Kidney capillary endothelial cell (primary cell): ENCODE data around the gene USP34.

Experiments used
- DNase-seq: peaks from one replicate; pipeline ENCODE4 v3.0.0-alpha.2; 2018; ENCODE audit warnings: low spot score

The USP34 gene

DNA sequence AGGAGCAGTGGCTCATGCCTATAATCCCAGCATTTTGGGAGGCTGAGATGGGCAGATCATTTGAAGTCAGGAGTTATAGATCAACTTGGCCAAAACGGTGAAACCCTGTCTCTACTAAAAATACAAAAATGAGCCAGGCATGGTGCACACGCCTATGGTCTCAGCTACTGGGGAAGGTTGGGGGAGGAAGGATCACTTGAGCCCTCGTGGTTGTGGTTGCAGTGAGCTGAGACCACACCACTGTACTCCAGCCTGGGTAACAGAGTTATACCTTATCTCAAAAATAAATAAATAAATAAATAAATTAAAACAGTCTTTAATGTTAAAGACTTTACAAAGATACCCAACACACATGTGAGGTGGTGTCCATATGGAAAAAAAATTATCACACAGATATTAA is 174.9 kb downstream of the USP34 start:
- no peak for DNase-seq

DNA sequence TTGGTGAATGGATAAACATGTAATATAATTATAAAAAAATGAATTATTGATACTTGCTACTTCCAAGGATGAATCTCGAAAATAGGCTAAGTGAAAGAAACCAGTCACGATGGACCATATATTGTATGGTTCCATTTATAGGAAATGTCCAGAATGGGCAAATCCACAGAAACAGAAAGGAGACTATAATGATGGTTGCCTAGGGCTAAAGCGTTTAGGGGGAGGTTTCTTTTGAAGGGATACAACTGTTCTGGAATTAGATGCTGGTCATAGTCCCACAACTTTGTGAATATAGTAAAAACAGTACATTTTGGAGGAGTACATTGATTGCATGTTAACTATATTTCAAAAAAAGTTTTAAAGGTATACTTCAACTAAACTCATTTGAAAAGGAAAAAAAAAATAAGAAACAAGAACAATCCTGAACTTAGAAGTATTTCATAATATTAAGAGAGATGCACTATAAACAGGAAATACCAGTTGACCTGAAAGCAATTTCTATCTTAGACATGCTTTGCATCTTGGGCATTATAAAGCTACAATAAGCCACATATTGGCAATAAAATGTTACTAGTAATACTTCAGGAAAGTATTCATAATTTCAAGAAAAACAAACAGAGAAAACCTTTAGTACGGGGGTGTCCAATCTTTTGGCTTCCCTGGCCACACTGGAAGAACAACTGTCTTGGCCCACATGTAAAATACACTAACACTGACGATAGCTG is 178.9 kb downstream of the USP34 start:
- no peak for DNase-seq

DNA sequence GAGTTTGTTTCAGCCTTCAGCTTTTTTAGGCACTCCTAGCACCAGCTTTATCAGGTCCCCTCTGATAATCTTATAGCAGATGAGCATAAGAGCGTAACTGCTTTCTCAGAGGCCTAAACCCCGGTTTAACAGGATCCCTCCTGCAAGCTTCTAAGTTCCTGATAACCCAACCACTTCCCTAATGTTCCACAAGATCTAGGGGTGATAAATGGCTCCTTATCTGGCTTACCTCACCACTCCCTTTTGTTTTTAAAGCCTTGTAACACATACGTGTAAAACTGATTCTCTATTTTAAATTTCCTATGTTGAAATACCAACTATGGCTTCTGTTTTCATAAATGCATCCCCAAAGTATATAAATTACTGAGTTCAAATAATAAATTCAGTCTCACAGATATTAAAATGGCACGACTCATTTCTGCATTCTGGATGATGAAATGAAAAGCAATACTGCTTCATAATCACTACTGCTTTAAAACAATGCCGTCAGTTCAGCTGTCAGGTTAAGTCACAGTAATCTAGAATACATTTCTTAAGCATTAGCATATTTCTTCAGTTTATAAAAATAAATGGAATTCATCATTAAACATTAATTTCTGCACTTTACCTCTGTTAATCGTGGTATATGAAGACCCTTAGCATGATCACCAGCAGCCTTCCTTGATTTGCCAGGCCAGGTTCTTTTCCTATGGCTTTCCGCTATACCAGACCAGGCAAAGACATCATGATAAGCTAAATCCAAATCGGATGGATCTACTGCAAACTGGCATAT is 182.6 kb downstream of the USP34 start:
- no peak for DNase-seq

DNA sequence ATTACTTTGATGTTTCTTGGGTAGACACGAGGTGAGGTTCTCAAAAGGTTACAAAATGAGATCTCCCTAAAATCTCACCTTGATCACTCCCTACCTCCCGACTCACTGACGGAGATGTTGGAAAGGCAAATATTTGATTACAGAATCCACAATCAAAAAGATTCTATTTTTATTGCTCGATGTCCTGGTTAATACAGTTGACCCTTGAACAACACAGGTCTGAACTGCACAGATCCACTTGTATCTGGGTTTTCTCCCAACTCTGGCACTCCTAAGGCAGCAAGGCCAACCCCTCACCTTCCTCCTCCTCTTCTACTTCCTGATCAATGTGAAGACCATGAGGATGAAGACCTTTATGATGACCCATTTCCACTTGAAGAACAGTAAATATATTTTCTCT is 183.6 kb downstream of the USP34 start:
- no peak for DNase-seq

DNA sequence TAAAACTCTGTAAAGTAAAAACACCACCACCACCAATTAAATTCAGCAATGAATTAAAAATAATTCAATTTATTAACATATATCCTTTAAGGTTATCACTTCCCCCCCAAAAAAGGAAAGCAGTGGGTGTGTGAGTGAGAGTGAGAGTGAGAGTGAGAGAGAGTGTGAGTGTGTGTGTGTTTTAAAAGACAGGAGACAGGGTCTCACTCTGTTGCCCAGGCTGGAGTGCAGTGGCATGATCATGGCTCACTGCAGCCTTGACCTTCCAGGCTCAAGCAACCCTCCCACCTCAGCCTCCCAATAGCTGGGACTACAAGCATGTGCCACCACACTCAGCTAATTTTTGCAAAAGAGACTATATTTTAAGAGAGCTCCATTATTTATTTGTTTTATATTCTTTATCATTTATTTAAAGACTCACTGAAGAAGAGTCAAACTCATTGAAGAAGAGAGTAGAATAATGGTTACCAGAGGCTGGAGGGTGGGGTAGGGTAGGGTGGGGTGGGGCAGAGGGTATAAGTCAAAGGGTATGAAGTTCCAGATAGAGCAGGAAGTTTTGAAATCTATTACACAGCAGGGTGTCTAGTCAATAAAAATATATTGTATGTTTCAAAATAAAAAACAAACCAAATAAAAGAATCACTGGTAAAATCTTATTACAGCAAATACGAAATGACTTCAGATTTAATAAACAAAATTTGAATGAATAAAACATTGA is 187.3 kb downstream of the USP34 start:
- DNase-seq, result no peak

DNA sequence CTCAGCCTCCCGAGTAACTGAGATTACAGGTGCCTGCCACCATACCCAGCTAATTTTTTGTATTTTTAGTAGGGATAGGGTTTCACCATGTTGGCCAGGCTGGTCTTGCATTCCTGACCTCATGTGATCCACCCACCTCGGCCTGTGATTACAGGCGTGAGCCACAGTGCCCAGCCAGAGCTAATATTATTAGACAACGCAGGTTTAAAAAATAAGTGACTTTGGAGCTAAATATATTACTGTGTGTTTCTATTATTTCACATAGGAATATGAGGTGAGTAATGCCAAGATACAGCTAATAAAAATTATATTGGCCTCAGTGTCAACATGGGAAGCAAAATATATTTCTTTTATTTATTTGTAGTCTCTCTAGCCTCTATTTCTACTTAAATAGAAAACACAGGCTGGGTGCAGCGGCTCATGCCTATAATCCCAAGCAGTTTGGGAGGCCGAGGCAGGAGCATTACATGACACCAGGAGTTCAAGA is 188.7 kb downstream of the USP34 start:
- no peak for DNase-seq

DNA sequence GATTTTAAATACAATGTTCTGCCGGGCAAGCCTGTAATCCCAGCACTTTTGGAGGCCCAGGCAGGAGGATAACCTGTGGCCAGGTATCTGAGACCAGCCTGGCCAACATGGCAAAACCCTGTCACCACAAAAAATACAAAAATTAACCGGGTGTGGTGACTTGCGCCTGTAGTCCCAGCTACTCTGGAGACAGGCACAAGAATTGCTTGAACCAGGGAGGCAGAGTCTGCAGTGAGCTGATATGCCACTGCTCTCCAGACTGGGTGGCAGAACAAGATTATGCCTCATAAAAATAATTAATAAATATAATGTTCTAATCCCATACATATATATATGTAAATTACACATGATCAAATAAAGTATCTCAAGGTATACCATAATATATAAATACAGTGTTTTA is 189.6 kb downstream of the USP34 start:
- no peak for DNase-seq

DNA sequence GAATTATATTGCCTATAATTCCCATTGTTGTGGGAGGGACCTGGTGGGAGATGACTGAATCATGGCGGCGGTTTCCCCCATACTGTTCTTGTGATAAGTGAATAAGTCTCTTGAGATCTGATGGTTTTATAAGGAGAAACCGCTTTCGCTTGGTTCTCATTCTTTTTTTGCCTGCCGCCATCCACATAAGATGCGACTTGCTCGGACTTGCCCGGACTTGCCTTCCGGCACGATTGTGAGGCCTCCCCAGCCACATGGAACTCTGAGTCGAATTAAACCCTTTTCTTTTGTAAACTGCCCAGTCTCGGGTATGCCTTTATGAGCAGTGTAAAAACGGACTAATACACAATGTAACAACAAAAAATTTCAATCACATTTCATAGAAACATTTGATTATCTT is 193.1 kb downstream of the USP34 start:
- no peak for DNase-seq

DNA sequence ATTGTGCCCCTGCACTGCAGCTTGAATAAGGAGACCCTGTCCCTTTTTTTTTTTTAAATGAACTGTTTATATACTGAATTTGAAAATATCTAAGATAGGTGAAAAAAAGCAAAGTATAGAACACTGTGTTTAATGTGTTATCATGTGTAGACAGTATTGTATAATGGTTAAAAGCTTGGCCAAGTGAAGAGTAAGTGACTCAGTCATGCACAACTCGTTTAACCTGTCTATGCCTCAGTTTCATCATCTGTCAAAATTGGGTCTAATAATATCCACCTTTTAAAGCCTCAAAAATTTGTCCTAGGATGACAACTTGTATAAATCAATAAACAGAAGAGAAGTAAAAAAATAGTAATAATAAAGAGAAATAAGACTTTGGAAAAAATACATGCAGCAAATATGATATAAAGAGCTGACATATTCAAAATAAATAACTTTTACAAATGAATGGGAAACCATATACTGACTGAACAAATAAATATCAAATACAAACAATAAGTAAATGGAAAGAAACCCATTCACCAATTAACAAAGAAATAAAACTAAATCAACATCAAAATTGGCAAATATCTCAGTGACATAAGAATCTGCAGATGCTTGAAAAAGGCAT is 195.2 kb downstream of the USP34 start:
- no peak for DNase-seq

DNA sequence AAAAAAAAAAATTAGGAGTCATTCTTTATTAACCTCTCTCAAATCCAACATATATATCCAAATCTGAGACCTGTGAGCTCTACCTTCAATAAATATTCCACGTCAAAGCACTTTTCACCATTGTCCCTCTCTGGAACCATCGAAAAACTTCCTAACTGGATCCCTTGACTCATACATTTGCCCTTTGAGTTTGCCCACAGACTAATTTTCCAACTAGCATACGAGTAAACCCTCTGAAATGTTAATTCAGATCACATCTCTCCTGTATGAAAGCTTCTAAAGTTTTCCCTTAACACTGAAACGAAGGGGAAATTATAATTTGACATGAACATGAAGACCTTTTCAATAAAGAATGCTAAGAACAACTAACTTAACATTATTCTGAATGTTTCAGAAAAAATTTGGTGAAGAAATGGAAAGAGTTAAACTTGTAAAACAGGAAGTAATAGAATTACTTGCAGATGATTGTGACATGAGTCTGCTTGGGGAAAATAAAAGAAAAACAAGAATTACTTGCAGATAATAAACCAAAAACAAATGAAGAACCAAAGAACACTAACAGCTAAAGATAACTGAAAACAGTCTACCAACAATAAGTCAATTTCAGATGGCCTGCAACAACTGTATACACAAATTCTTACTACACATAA is 198.3 kb downstream of the USP34 start:
- peak; percentile 7 for DNase-seq

DNA sequence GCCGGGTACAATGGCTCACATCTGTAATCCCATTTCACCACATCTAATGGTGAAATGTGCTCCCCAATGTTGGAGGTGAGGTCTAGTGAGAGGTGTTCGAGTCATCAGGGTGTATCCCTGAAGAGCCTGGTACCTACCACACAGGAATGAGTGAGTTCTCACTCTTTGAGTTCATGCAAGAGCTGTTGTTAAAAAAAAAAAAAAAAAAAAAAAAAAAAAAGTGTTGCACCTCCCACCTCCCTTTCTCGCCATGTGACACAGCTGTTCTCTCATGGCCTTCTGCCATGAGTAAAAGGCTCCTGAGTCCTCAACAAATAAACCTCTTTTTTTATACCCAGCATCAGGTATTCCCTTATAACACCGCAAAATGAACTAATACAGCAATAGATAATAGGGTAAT is 202.6 kb downstream of the USP34 start:
- DNase-seq, result no peak

DNA sequence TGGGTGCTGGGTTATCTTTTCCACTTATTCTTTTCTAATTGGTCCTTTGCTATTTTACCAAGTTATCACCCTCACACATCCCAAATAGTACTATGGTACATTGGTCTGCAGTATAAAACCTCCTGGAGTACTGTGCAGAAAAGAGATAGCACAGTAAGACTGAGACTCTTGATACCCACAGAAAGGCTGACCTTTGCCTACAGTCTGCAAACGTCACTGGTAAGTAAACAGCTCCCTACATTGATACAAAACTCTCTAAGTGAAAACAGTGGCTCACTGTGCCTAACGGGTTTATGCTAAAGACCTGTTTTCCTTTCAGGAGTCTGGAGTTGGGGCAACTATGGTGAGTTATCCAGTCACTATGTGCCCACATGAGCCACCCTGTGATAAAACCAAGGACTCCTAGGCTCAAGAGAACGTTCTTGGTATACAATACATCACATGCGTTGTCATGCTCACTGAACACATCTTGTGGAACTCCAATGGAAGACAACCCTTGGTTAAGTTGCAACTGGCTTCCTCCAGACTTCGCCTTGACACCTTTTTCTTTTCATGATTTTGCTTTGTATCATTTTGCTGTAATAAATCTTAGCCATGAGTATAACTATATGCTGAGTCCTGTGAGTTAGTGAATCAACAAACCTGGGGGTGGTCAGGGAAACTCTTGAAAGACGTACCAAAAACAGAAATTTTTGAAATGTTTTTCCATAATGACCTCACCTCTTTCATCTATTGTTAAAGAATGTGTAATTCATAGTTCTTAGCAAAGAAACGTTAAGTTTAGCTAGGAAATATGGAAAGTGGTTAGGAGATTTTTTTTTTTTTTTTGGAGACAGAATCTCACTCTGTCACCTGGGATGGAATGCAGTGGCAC is 204.0 kb downstream of the USP34 start:
- no peak for DNase-seq

DNA sequence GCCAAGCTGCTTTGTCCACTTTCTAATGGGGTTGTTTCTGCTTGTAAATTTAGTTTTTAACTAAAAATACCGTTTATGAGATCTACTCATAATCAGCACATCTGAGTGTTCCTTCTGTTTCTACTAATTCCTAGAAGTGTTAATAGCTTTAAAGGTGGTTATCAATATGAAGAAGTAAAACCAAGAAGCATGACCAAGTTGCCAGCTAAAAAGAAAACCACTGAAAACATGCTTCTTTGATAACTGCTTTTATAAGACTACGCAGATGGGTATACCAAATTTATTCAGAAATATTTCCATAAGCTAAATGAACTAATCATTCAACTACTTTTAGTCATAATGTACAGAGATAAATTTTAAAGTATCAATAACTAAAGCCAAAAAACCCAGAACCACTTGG is 207.1 kb downstream of the USP34 start:
- no peak for DNase-seq

DNA sequence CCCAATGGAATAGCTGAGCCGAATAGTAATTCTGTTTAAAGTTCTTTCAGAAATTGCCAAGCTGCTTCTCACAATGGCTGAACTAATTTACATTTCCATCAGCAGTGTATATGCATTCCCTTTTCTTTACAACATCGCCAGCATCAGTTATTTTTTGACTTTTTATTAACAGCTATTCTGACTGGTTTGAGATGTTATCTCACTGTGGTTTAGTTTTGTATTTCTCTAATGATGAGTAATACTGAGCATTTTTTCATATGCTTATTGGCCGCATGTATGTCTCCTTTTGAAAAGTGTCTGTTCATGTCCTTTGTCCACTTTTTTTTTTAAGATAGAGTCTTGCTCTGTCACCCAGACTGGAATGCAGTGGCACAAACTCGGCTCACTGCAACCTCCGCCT is 208.2 kb downstream of the USP34 start:
- no peak for DNase-seq

DNA sequence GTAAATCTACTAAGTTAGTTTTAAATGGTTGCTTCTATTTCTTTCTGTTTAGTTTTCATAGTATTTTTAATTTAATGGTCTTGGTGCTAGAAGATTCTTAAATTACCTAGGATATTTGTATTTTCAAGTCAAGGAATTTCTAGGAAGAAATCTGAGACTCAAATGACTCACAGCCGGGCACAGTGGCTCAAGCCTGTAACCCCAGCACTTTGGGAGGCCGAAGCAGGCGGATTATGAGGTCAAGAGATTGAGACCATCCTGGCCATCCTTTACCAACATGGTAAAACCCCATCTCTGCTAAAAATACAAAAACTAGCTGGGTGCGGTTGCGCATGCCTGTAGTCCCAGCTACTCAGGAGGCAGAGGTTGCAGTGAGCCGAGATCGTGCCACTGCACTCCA is 213.4 kb downstream of the USP34 start:
- DNase-seq, result no peak

DNA sequence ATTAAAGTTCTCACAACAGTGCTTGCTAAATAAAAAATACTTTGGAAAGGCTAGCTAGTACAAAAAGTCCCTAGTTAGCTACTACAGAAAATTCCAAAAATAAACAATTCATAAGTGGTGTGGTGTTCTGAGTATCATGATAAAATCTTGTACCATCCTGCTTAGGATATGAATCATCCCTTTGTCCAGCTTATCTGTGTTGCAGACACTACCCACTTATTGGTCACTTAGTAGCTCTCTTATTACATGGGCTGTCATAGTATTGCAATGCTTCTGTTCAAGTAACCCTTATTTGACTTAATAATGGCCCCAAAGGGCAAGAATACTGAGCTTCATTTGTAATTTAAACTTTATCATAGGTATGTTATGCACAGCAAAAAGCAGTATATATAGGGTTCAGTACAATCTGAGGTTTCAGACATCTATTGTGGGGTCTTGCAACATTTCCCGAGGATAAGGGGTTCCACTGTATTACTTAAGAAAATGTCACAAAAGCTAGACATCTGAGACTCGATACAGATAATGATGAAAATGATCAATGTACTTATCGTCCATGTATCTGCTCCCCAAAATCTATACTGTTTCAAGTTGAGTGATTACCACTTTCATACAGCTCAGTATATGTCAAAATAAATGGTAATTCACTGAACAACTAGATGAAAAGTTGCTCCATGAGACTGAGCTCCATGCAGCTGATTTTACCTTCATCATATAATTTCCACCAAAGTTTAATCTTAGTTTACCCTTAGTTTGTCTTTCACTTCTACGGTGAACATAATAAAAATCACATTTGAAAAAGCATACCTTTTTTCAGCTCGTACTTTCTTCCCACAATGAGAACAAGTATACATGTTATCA is 215.1 kb downstream of the USP34 start:
- DNase-seq, result peak; percentile 68

DNA sequence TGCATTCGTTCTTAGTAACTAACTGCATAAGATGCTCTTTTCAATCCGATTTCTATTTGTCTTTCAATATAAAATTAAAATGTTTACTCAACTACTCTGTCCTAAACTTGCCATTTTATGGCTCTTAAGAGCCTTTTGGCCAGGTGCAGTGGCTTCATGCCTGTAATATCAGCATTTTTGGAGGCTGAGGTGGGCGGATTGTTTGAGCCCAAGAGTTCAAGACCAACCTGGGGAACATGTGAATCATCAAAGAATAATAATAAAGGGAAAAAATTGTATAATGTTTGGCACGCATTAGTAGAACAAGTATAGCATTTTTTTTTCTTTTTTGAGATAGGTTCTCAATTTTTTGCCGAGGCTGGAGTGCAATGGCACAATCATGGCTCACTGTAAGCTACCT is 216.4 kb downstream of the USP34 start:
- DNase-seq, result no peak

DNA sequence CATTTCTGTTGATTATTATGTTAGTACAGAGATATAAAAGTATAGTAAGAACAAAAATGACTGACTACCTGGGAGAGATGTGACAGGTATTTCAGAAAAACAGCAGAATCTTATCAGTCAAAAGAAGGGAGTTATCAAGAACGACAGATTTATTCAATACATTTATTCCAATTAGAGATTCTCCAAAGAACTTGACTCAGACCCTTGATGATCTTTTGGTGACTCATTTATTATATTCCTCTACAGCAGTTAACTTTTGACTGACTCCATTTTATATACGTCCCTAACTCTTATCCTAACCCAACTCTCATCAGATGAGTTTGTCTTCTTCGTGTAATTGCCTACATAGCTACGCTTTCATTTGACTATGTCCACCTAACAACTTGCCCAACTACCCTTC is 217.8 kb downstream of the USP34 start:
- DNase-seq, result no peak

DNA sequence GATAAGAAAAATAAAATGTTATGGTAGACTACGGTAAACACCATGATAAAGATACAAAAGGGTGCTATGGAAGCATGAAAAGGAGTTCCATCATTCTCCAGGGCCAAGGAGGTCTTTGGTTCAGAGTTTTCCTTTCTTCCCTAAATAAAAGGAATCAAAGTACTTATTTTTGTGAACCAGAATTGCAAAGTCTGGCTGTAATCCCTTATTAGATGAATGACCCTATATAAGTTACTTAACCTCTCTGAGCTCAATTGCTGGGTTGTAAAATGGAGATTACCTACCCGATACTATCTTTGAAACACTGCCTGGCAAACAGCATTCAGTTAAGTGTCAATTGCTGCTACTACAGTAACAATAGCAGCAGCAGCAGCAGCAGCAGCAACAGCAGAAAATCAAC is 218.9 kb downstream of the USP34 start:
- no peak for DNase-seq

DNA sequence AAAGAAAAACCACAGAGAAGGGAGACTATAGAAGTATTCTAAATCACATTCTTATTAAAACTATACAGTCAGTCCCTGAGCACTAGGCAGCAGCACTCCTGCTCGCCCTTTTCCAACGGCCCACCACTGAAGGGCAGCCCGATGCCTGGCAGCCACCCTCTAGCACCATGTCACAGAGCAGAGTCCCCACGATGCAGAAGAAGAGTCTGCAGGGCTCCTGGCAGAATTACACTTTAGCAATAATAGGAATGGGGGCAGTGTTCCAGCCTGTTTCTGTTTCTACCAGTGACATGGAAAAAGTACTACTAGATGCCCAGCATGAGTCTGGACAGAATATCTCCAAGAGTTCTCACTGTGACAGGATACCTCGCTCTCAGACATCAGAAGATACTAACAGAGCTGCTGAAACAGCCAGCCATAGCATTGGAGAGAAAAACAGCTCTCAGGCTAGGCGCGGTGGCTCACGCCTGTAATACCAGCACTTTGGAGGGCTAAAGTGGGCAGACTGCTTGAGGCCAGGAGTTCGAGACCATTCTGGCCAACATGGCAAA is 221.3 kb downstream of the USP34 start:
- DNase-seq, result no peak
